RWPE2 (cell line): ENCODE data around the gene SMAD6.

ENCODE experiments used
- ATAC-seq: fragments of 200-7000 bp; cut with Tn5 transposase; 3 replicates; pipeline ENCODE4 v1.9.1; 2021; ENCODE audit warnings: low read depth
- DNase-seq: peaks from one replicate; pipeline ENCODE4 v3.0.0-alpha.2; 2020; ENCODE audit warnings: low spot score
- H3K27ac ChIP-seq: fragments of 450-650 bp; 2 replicates; pipeline ENCODE4 v1.5.1; 2017; ENCODE audit warnings: mild to moderate bottlenecking; ENCODE audit not compliant: poor library complexity, severe bottlenecking
- H3K27me3 ChIP-seq: fragments of 250-450 bp; sonication (Bioruptor Pico); 2 replicates; pipeline ENCODE4 v1.5.1; 2021; ENCODE audit warnings: mild to moderate bottlenecking, moderate library complexity; ENCODE audit not compliant: insufficient read depth, poor library complexity, severe bottlenecking
- H3K36me3 ChIP-seq: fragments of 250-450 bp; sonication (Bioruptor Pico); 2 replicates; pipeline ENCODE4 v1.5.1; 2020; ENCODE audit warnings: low read depth, mild to moderate bottlenecking, moderate library complexity
- H3K4me1 ChIP-seq: fragments of 250-450 bp; sonication (Bioruptor Pico); 2 replicates; pipeline ENCODE4 v1.5.1; 2021; ENCODE audit warnings: mild to moderate bottlenecking, moderate library complexity; ENCODE audit not compliant: insufficient read depth, poor library complexity, severe bottlenecking
- H3K4me3 ChIP-seq: fragments of 250-450 bp; sonication (Bioruptor Pico); 2 replicates; pipeline ENCODE4 v1.5.1; 2021; ENCODE audit warnings: mild to moderate bottlenecking, moderate library complexity; ENCODE audit not compliant: severe bottlenecking
- H3K9me3 ChIP-seq: fragments of 250-450 bp; sonication (Bioruptor Pico); 2 replicates; pipeline ENCODE4 v1.5.1; 2021; ENCODE audit warnings: mild to moderate bottlenecking, moderate library complexity; ENCODE audit not compliant: severe bottlenecking
- CTCF ChIP-seq: fragments of 450-650 bp; IDR thresholded peaks from one replicate; pipeline ENCODE4 v1.5.1; 2017; ENCODE audit warnings: mild to moderate bottlenecking, moderate library complexity; ENCODE audit not compliant: poor library complexity, severe bottlenecking

The SMAD6 gene

GRCh38 chr15:66707310-66708082 lies 5.5 kb downstream of the SMAD6 start:
- Histone ChIP-seq H3K27ac (no peak overlapping the region), H3K36me3 (no peaks in the 10 kb centered on the region), H3K9me3 (no peaks in the 10 kb centered on the region), H3K27me3 (peaks cover 15% of the 10 kb centered on the region), H3K4me1 (no peaks in the 10 kb centered on the region), H3K4me3 (no peak overlapping the region)
- TF ChIP-seq CTCF, result peak; percentile 43
- ATAC-seq (peak; percentile 30), DNase-seq (no peak)

- TF ChIP-seq CTCF, result no peak
- H3K4me3 ChIP-seq, result no peak overlapping the region
- ATAC-seq (no peak), DNase-seq (no peak)
- peaks cover 8% of the 10 kb centered on the region for H3K27me3 ChIP-seq
- H3K4me1 ChIP-seq, result no peaks in the 10 kb centered on the region
- H3K27ac ChIP-seq, result no peak overlapping the region
- H3K9me3 ChIP-seq, result no peaks in the 10 kb centered on the region
- no peaks in the 10 kb centered on the region for H3K36me3 ChIP-seq
Observed at GRCh38 chr15:66708389-66708788, 6.4 kb downstream of the SMAD6 start.

- H3K9me3 ChIP-seq, result no peaks in the 10 kb centered on the region
- no peak for TF ChIP-seq CTCF
- ATAC-seq (no peak), DNase-seq (no peak)
- no peaks in the 10 kb centered on the region for H3K27me3 ChIP-seq
- no peaks in the 10 kb centered on the region for H3K4me1 ChIP-seq
- H3K27ac ChIP-seq, result no peak overlapping the region
- no peak overlapping the region for H3K4me3 ChIP-seq
- no peaks in the 10 kb centered on the region for H3K36me3 ChIP-seq
Observed at GRCh38 chr15:66709884-66710283, 7.8 kb downstream of the SMAD6 start.

- no peak for TF ChIP-seq CTCF
- Histone ChIP-seq H3K27me3 (no peaks in the 10 kb centered on the region), H3K27ac (no peak overlapping the region), H3K36me3 (no peaks in the 10 kb centered on the region), H3K9me3 (no peaks in the 10 kb centered on the region), H3K4me1 (no peaks in the 10 kb centered on the region), H3K4me3 (no peak overlapping the region)
- ATAC-seq (no peak), DNase-seq (no peak)
Observed at GRCh38 chr15:66711260-66711659, 9.2 kb downstream of the SMAD6 start.

- Histone ChIP-seq H3K27me3 (no peaks in the 10 kb centered on the region), H3K4me1 (no peaks in the 10 kb centered on the region), H3K4me3 (no peak overlapping the region), H3K9me3 (no peaks in the 10 kb centered on the region), H3K36me3 (no peaks in the 10 kb centered on the region), H3K27ac (no peak overlapping the region)
- ATAC-seq (no peak), DNase-seq (no peak)
- TF ChIP-seq CTCF, result no peak
Observed at GRCh38 chr15:66711862-66712261, 9.8 kb downstream of the SMAD6 start.
